Spleen (tissue), 13 donors: ENCODE data around the gene KIAA0040. TPM values are rescaled to one million over a fixed set of nuclear protein-coding genes. Genes with fewer than 3 reads are reported as not detected.
A peak's percentile ranks its signal among the peaks of the same experiment; 100 is the strongest.

Source experiments
- DNase-seq: peaks from one replicate; pipeline ENCODE4 v3.0.0-alpha.2; 2020
- H3K27ac ChIP-seq, 8 donors: fragments of 200-600 bp; sonication (generic) in 7 of 8; 1 replicate in 4 of 8; 2 replicates in 4 of 8; pipeline versions ENCODE4 v1.5.0 to v1.8.0; 2016 to 2021; ENCODE audit warnings: inconsistent platforms in 4 of 8, mild to moderate bottlenecking in 4 of 8, moderate library complexity in 1 of 8
- H3K27me3 ChIP-seq, 7 donors: fragments of 200-600 bp; sonication (generic) in 6 of 7; replicated peaks in 1 of 7; 1 replicate in 4 of 7; 2 replicates in 3 of 7; pipeline versions ENCODE4 v1.5.0 to v1.8.0; 2016 to 2021; ENCODE audit warnings: inconsistent platforms in 3 of 7, mild to moderate bottlenecking in 1 of 7
- H3K36me3 ChIP-seq, 6 donors: fragments of 200-600 bp; sonication (generic) in 5 of 6; 1 replicate in 4 of 6; 2 replicates in 2 of 6; pipeline versions ENCODE4 v1.5.0 to v1.8.0; 2016 to 2021; ENCODE audit warnings: inconsistent platforms in 2 of 6
- H3K4me1 ChIP-seq, 6 donors: fragments of 200-600 bp; sonication (generic) in 5 of 6; 1 replicate in 3 of 6; 2 replicates in 3 of 6; pipeline versions ENCODE4 v1.5.0 to v1.8.0; 2016 to 2021; ENCODE audit warnings: inconsistent platforms in 3 of 6
- H3K4me3 ChIP-seq, 8 donors: fragments of 200-600 bp; sonication (generic) in 7 of 8; 1 replicate in 4 of 8; 2 replicates in 4 of 8; pipeline versions ENCODE4 v1.5.0 to v1.8.0; 2016 to 2021; ENCODE audit warnings: inconsistent platforms in 4 of 8, mild to moderate bottlenecking in 4 of 8, moderate library complexity in 2 of 8
- H3K9me3 ChIP-seq, 8 donors: fragments of 200-600 bp; sonication (generic) in 7 of 8; 1 replicate in 4 of 8; 2 replicates in 4 of 8; pipeline versions ENCODE4 v1.5.0 to v1.8.0; 2016 to 2021; ENCODE audit warnings: inconsistent platforms in 4 of 8
- POLR2A ChIP-seq, 3 donors: fragments of 450-650 bp; IDR thresholded peaks; one replicate each; pipeline ENCODE4 v1.5.1; 2017; ENCODE audit warnings: antibody characterized with exemption in 3 of 3, mild to moderate bottlenecking in 1 of 3
- POLR2AphosphoS5 ChIP-seq, 3 donors: sonication (generic); formaldehyde crosslinking; IDR thresholded peaks; one replicate each; pipeline ENCODE4 v1.5.1; 2017; ENCODE audit warnings: antibody characterized with exemption in 3 of 3
- WGBS, 5 donors: extraction: QIAGEN DNeasy Blood & Tissue Kit in 3 of 5; methylation state at CpG; one replicate each; pipeline versions ENCODE4 v1.1.5 to v1.1.7; 2013 to 2018; 5-methylcytosine and 5-hydroxymethylcytosine counted together
- intact Hi-C: fragments of 100-400 bp; cut with DNase I; formaldehyde crosslinking; loops from one replicate; pipeline ENCODE4 v1.15.0; 2023; ENCODE audit warnings: low total_unique reads
- long read RNA-seq, 2 donors: transcript quantifications; one replicate each; lab custom pipeline, GENCODE V29; 2026
- polyA plus RNA-seq, 3 donors: library from polyadenylated mRNA; stranded (reverse); fragments of 200-250 nt; gene quantifications; one replicate each; pipeline ENCODE4 v1.2.1, GENCODE V29; 2013
- total RNA-seq, 7 donors: library from RNA; depleted of rRNA in 3 of 7; stranded (reverse); fragments of >200 nt in 3 of 7; fragmentation: NEBNext Ultra II Directional in 4 of 7; extraction: Animal tissue kit (Norgen Biotek cat#: 25700) in 4 of 7; gene quantifications; one replicate each; pipeline versions ENCODE4 v1.1.0 to v1.2.1, GENCODE V29; 2016 to 2021
- TF ChIP-seq, protein P1 (sequence below), 11 experiments: fragments of 200-600 bp in 7 of 11; fragments of 450-650 bp in 4 of 11; sonication (generic) in 4 of 11; IDR thresholded peaks in 8 of 11; conservative IDR thresholded peaks in 3 of 11; 1 replicate in 7 of 11; 2 replicates in 4 of 11; pipeline versions ENCODE4 v1.4.0 to v1.8.0; 2016 to 2021; ENCODE audit warnings: antibody characterized with exemption in 11 of 11, inconsistent platforms in 4 of 11, mild to moderate bottlenecking in 1 of 11
- donor health status: healthy with polysubstance abuse.
- donor health status: DM: no; HTN: no; CAD: no; lungs with moderate emphysema.
- donor health status: DM: no; HTN: no; CAD: no.
- donor health status: Bipolar disorder and iron deficiency.
- donor health status: healthy.
- donor health status: DM: no; HTN: no; CAD: no.
- donor health status: DM: yes; HTN: yes; CAD: no.

Gene KIAA0040
- 100 to 1,000 TPM in 1 of 7 donors, 10 to 100 TPM in 6; 45.9 to 111 (median 52.0) TPM for total RNA-seq
- polyA plus RNA-seq, result 10 to 100 TPM; 13.7 to 19.1 (median 18.7) TPM
- long read RNA-seq, donor 1, full-length matches to known transcripts, result 26 of 26 reads
- long read RNA-seq, donor 1, partial matches to known transcripts, result 0 of 26 reads
- long read RNA-seq, donor 1, other reads (novel, unspliced or antisense), result 0 of 26 reads
- long read RNA-seq, donor 2, full-length matches to known transcripts, result 24 of 24 reads
- long read RNA-seq, donor 2, partial matches to known transcripts, result 0 of 24 reads
- long read RNA-seq, donor 2, other reads (novel, unspliced or antisense), result 0 of 24 reads

DNA sequence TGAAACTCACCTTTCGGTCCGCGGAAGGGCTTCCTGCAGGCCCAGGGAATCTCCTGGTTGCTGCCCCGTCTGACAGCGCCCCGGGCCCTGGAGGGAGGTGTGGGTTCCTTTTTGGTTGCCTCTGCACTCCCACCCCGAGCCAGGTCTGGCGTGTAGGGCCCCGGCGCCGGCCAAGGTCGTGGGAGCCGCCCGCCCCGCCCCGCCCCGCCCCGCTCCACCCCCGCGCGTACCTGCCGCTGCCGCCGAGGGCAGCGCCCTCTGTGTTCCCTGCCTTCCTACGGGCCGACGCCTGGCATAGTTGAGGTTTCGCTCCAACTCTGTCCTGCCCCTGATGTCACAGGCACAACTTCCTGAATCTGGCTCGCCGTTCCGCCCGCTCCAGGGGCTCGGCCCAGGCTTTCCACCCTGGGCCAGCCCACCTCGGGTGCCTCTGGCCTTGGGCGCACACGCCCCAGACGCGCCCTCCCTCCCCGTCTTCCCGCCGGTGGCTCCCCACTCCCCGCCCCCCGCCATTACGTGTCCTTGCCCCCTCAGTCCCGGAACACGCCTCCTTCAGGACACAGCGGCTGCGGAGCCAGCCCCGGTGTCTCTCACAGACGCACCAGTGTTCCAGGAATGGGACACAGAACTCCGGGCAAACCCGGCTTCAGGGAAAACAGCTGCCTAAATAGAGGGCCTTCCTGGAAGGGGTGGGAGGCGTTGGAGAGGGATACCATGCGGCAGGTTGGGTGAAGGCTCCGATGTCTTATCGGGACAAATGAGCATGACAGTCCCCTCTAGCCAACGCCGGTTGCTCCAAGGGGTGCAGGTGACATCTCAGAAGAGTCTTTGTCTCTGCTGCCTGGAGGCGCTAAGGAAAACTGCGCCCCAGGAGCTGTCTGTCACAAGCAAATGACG is at the start of gene KIAA0040:
TSS of gene KIAA0040 (minus strand) at position 147 of the 897 bp plus-strand sequence. CDS start 31,763 bp downstream, outside the sequence.
- no peaks in the 10 kb centered on the region for H3K27me3 ChIP-seq
- peak; percentile 92 for DNase-seq
- intact Hi-C loops, result no loop called here
- H3K27ac ChIP-seq, result peak within 1 kb of the TSS; percentile 81 to 95 (median 89)
- H3K4me3 ChIP-seq, result peak within 1 kb of the TSS; percentile 55 to 81 (median 70)
- peak; percentile 77 to 82 (median 81) for TF ChIP-seq POLR2AphosphoS5 (IDR thresholded peaks at IDR 0.05)
- TF ChIP-seq, protein P1, sequence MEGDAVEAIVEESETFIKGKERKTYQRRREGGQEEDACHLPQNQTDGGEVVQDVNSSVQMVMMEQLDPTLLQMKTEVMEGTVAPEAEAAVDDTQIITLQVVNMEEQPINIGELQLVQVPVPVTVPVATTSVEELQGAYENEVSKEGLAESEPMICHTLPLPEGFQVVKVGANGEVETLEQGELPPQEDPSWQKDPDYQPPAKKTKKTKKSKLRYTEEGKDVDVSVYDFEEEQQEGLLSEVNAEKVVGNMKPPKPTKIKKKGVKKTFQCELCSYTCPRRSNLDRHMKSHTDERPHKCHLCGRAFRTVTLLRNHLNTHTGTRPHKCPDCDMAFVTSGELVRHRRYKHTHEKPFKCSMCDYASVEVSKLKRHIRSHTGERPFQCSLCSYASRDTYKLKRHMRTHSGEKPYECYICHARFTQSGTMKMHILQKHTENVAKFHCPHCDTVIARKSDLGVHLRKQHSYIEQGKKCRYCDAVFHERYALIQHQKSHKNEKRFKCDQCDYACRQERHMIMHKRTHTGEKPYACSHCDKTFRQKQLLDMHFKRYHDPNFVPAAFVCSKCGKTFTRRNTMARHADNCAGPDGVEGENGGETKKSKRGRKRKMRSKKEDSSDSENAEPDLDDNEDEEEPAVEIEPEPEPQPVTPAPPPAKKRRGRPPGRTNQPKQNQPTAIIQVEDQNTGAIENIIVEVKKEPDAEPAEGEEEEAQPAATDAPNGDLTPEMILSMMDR (IDR thresholded peaks at IDR 0.05 in 8 of 11, conservative IDR thresholded peaks at IDR 0.05 in 3 of 11), result peak in 5 of 11 experiments; percentile 14 to 29 (median 26)
- peak in 1 of 3 donors; percentile 28 for TF ChIP-seq POLR2A (IDR thresholded peaks at IDR 0.05)
- no peaks in the 10 kb centered on the region for H3K9me3 ChIP-seq
- H3K4me1 ChIP-seq, result peaks cover 30 to 89% (median 75%) of the 10 kb centered on the region in 6 donors
- peaks cover 0 to 8% (median 0%) of the 10 kb centered on the region in 6 donors for H3K36me3 ChIP-seq
- whole genome bisulfite sequencing, 5 donors, result 8 to 14% (median 11%) methylated on average over 54 to 62 of the region's 62 CpGs

DNA sequence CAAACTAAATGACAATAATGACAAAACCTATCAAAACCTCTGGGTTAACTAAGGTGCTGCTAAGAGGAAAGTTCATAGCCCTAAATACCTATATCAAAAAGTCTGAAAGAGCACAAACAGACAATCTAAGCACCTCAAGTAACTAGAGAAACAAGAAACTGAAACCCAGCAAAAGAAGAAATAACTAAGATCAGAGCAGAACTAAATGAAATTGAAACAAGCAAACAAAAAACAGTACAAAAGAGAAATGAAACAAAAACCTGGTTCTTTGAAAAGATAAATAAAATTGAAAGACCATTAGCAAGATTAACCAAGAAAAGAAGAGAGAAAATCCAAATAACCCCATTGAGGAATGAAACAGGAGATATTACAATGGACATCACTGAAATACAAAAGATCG is 44.8 kb upstream of the KIAA0040 start:
- Histone ChIP-seq H3K27ac (peak overlapping the region in 4 of 8 donors; percentile 27 to 57 (median 45)), H3K4me3 (no peak overlapping the region), H3K36me3 (no peaks in the 10 kb centered on the region), H3K9me3 (no peaks in the 10 kb centered on the region), H3K27me3 (no peaks in the 10 kb centered on the region), H3K4me1 (peaks cover 0 to 27% (median 7%) of the 10 kb centered on the region in 6 donors)
- TF ChIP-seq, protein P1 (IDR thresholded peaks at IDR 0.05 in 8 of 11, conservative IDR thresholded peaks at IDR 0.05 in 3 of 11), result no peak
- TF ChIP-seq POLR2A (IDR thresholded peaks at IDR 0.05) (no peak), POLR2AphosphoS5 (IDR thresholded peaks at IDR 0.05) (no peak)
- no peak for DNase-seq
- WGBS, 5 donors, result 74 to 90% (median 85%) methylated on average over 1 of the region's 1 CpG
- intact Hi-C loops, result no loop called here

DNA sequence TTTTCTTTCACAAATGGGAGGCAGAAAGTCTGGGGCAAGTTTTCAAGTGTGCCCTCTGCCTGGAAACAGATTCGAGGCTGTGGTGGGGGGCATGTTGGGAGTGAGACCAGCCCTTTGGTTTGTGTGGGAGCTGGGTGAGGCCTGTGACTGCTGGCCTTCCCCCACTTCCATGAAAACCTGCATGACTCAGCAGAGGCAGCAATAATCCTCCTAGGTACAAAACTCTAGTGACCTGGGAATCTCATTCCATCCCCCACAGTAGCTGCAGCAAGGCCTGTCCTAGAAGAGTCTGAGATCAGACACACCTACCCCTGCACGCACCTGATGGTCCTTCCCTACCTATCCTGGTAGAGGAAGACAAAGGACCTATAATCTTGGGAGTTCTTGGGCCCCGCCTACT is 42.1 kb upstream of the KIAA0040 start:
- Histone ChIP-seq H3K27ac (no peak overlapping the region), H3K27me3 (no peaks in the 10 kb centered on the region), H3K4me3 (no peak overlapping the region), H3K4me1 (peaks cover 0 to 38% (median 10%) of the 10 kb centered on the region in 6 donors), H3K36me3 (no peaks in the 10 kb centered on the region), H3K9me3 (no peaks in the 10 kb centered on the region)
- WGBS, 5 donors, result 75 to 94% (median 88%) methylated on average over 3 of the region's 3 CpGs
- intact Hi-C loops, result no loop called here
- no peak for DNase-seq
- TF ChIP-seq, protein P1 (IDR thresholded peaks at IDR 0.05 in 8 of 11, conservative IDR thresholded peaks at IDR 0.05 in 3 of 11), result no peak
- TF ChIP-seq POLR2AphosphoS5 (IDR thresholded peaks at IDR 0.05) (no peak), POLR2A (IDR thresholded peaks at IDR 0.05) (no peak)
